C4-2B (cell line): Measurements from ENCODE around the gene TRABD2A.

Source experiments
- H3K27ac ChIP-seq: fragments of 450-650 bp; 2 replicates; pipeline ENCODE4 v1.5.1; 2017
- CTCF ChIP-seq: fragments of 450-650 bp; conservative IDR thresholded peaks from 2 replicates; pipeline ENCODE4 v1.5.1; 2017; ENCODE audit warnings: mild to moderate bottlenecking
- ZFX ChIP-seq: fragments of 450-650 bp; IDR thresholded peaks from 2 replicates; pipeline ENCODE4 v1.6.1; 2017

Gene TRABD2A

GRCh38 chr2:84807063-84807485 lies 73.8 kb downstream of the TRABD2A start:
- no peak for TF ChIP-seq ZFX
- TF ChIP-seq CTCF: no peak
- H3K27ac ChIP-seq: no peak overlapping the region

- no peak for TF ChIP-seq ZFX
- no peak for TF ChIP-seq CTCF
- H3K27ac ChIP-seq: no peak overlapping the region
These were observed 75.5 kb downstream of the TRABD2A start for GRCh38 chr2:84805250-84805958.

- no peak overlapping the region for H3K27ac ChIP-seq
- TF ChIP-seq CTCF (no peak), ZFX (no peak)
These were observed 79.1 kb downstream of the TRABD2A start for GRCh38 chr2:84801811-84802210.

GRCh38 chr2:84800194-84800805 lies 80.6 kb downstream of the TRABD2A start:
- TF ChIP-seq ZFX (no peak), CTCF (no peak)
- H3K27ac ChIP-seq: no peak overlapping the region

GRCh38 chr2:84799772-84800171 lies 81.1 kb downstream of the TRABD2A start:
- H3K27ac ChIP-seq: no peak overlapping the region
- no peak for TF ChIP-seq CTCF
- TF ChIP-seq ZFX: no peak

- TF ChIP-seq ZFX: no peak
- no peak for TF ChIP-seq CTCF
- no peak overlapping the region for H3K27ac ChIP-seq
These were observed 83.6 kb downstream of the TRABD2A start for GRCh38 chr2:84797271-84797670.

- no peak for TF ChIP-seq CTCF
- no peak for TF ChIP-seq ZFX
- H3K27ac ChIP-seq: no peak overlapping the region
These were observed 84.1 kb downstream of the TRABD2A start for GRCh38 chr2:84796798-84797197.
